GM12865 (cell line): ENCODE data around the gene PGBD5.

ENCODE experiments used
- DNase-seq: peaks from one replicate; pipeline ENCODE4 v3.0.0; 2010; ENCODE audit warnings: low read depth
- H3K4me3 ChIP-seq: 2 replicates; pipeline ENCODE4 v1.5.1; 2011; ENCODE audit warnings: mild to moderate bottlenecking, low read depth, low read length, control low read depth
- TF ChIP-seq, protein P1 (sequence below): IDR thresholded peaks from 2 replicates; pipeline ENCODE4 v1.5.1; 2011; ENCODE audit warnings: low read length, control low read depth, low read depth, inconsistent platforms; ENCODE audit not compliant: insufficient read depth; ENCODE audit errors: missing control alignments

PGBD5 gene

DNA sequence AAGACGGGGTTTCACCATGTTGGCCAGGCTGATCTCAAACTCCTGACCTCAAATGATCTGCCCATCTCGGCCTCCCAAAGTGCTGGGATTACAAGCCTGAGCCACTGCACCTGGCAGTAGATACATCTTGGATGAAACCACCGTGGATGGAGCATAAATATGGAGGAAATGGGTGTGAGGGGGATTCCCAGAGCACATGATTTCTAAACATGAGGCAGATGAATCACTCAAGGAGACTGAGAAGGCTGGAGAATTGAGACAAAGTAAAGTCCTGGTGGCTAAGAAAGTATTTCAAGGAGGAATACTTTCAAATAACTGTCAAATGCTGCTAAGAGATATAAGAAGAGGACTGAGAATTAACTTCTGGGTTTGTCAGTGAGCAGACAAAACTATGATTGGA, 5.4 kb upstream of the PGBD5 start:
- no peak for DNase-seq
- TF ChIP-seq, protein P1, sequence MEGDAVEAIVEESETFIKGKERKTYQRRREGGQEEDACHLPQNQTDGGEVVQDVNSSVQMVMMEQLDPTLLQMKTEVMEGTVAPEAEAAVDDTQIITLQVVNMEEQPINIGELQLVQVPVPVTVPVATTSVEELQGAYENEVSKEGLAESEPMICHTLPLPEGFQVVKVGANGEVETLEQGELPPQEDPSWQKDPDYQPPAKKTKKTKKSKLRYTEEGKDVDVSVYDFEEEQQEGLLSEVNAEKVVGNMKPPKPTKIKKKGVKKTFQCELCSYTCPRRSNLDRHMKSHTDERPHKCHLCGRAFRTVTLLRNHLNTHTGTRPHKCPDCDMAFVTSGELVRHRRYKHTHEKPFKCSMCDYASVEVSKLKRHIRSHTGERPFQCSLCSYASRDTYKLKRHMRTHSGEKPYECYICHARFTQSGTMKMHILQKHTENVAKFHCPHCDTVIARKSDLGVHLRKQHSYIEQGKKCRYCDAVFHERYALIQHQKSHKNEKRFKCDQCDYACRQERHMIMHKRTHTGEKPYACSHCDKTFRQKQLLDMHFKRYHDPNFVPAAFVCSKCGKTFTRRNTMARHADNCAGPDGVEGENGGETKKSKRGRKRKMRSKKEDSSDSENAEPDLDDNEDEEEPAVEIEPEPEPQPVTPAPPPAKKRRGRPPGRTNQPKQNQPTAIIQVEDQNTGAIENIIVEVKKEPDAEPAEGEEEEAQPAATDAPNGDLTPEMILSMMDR = no peak
- no peak overlapping the region for H3K4me3 ChIP-seq

DNA sequence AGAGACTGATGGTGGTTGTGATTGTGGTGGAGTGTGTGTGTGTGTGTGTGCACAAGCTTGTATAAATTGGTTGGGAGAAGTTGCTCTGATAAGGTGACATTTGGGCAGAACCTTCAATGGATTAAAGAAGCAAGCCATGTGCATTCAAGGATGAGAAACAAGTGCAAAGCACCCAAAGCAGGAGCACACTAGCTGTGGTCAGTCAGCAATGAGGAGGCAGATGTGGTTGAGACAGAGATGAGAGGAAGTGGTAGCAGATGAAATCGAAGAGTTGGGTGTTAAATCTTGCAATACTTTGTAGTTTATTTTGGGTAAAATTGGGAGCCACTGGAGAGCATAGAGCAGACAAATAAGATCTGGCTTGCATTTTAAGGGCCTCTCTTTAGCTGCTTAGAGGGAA, 4.4 kb upstream of the PGBD5 start:
- no peak for DNase-seq
- no peak overlapping the region for H3K4me3 ChIP-seq
- TF ChIP-seq, protein P1 = no peak

DNA sequence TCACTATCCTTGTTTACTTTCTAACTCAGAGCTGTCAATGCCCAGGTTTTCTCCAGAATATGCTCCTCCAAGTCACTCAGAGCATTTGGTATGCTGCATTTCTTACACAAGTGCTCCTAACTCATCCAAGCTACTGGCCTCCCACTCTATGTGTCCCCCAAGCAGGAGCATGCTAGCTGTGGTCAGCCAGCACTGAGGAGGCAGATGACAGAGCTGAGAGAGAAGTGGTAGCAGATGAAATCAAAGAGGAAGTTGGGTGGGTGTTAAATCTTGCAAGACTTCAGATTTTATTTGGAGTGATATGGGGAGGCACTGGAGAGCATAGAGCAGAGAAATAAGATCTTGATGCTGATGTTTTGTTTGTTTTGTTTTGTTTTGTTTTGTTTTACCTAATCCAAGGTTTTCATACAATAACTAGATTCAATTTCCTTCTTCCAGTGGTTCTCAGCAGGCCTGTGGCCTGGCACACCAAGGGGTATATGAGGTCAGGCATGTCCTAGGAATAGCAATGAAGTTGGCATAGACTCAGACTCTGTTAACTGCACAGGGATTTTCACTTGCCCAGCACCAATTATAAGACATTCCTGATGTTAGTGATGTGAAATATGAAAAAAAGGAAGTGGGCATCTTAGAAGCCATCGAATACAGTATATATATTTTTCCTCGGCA, 3.1 kb upstream of the PGBD5 start:
- TF ChIP-seq, protein P1 = no peak
- no peak for DNase-seq

DNA sequence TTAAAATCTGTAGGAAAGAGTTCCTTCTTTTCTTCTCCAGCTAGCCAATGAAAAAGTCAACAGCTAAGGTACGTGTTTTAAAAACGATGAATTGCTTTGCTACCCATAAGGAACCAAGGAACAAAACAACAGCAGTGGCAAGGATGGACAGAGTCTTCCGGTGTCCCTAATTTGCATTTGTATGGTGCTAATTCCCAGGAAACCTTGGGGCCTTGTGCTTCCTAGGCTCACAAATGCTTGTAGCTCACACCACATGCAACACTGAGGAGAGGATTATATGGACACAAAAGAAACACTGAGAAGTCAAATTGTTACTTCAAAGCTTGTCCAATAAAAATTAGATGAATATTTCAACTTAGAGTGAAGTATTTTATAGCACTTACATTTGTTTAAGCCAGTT, 1.8 kb upstream of the PGBD5 start:
- no peak overlapping the region for H3K4me3 ChIP-seq
- TF ChIP-seq, protein P1 = no peak

More for the DNA sequence above, 3.1 kb upstream of the PGBD5 start:
- no peak overlapping the region for H3K4me3 ChIP-seq

DNA sequence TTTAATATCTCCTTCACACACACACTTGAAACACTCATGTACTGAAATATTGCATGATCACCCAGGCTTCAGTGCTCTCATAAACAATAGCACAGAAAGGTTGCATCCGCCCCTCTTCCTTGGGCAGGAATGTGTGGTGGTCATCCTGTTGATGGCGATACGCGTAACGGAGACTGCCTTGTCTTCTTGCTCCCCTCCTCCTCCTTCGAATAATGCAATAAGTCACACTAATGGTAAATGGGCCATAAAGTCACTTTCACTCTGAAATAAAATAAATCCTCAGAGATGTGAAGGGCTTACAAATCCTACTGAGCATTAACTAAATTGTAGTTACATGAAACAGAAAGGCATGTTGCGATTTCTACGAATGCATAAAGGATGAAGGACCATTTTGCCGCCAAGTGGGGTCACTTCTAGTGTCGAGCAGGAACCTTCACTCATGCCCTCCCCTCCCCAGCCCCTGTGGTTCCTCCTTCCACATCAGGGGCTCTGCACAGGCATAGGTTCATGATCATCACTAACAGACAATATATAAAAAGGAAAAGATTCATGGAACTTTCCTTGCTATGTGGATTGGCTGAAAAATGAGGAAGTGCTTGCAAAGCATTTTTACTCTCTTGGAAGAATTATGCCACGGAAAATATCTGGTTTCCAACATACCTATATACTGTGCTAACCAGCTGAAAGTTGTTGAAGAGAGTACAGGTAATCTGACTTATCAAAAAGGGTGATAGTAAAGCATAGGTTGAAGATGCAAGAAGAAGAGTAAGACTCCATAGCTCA, 1.2 kb upstream of the PGBD5 start:
- TF ChIP-seq, protein P1 = no peak
- no peak overlapping the region for H3K4me3 ChIP-seq
- DNase-seq = no peak

More for the DNA sequence above, 1.8 kb upstream of the PGBD5 start:
- DNase-seq = no peak

DNA sequence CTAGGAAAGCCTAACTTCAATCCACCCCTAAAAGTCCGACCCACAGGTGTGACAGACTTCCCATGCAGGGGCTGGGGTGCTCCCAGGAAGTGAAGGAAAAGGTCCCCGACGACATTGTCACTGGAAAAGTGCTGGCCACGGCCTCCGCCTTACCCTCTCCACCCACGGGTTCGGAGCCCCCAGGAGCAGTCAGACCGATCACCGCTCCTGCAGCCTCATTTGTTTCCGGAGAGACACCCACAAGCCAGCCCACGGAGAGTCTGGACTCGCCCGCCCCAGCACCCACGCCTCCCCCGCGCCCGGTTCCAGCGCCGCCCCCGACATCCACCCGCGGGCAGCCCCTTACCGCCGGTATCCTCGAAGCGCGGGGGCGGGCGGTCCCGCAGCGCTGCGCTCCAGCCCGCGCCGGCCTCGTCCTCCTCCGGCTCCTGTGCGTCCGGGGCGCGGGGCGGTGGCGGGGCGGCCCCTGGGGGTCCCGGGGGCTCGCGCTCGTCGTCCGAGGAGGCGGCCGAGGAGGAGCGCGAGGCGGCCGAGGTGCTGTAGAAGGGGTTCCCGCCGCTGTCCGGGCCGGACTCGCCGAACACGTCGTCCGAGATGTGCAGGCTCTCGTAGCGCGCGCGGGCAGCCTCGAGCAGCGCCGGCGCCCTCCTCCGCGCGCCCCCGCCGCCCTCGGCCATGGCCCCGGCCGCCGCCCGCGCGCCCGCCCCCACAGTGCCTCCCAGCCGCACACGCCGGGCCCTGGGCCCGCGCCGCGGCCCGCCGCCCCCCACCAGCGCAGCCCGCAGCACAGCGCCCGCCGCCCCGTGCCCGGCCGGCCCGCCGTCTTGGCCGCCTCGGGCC, 660 bp downstream of the PGBD5 start:
- TF ChIP-seq, protein P1 = no peak
- H3K4me3 ChIP-seq = no peak overlapping the region
- DNase-seq = no peak
